OCI-LY1 (cell line): ENCODE measurements around the gene GBF1.

Experiments used
- H2AFZ ChIP-seq: fragments of 200-600 bp; sonication (generic), shearing (Covaris generic); 2 replicates; pipeline ENCODE4 v1.6.0; 2014; ENCODE audit warnings: antibody characterized with exemption, mild to moderate bottlenecking, low read length
- H3F3A ChIP-seq: fragments of 200-600 bp; sonication (generic), shearing (Covaris generic); 2 replicates; pipeline ENCODE4 v1.6.0; 2014; ENCODE audit warnings: mild to moderate bottlenecking, antibody characterized with exemption, low read length, moderate library complexity; ENCODE audit not compliant: insufficient read depth
- H3K27ac ChIP-seq: fragments of 200-600 bp; sonication (generic); 2 replicates; pipeline ENCODE4 v1.5.1; 2014; ENCODE audit warnings: low read length, mixed run types, mild to moderate bottlenecking, low read depth; ENCODE audit not compliant: poor library complexity, severe bottlenecking
- H3K27me3 ChIP-seq: fragments of 200-600 bp; sonication (generic); 2 replicates; pipeline ENCODE4 v1.6.0; 2014; ENCODE audit warnings: antibody characterized with exemption, mild to moderate bottlenecking, low read length, moderate library complexity; ENCODE audit not compliant: insufficient read depth
- H3K36me3 ChIP-seq: fragments of 200-600 bp; sonication (generic); 2 replicates; pipeline ENCODE4 v1.6.1; 2014; ENCODE audit warnings: mild to moderate bottlenecking, antibody characterized with exemption, low read length, moderate library complexity, mixed read lengths; ENCODE audit not compliant: insufficient read depth
- H3K4me1 ChIP-seq: fragments of 200-600 bp; sonication (generic); 2 replicates; pipeline ENCODE4 v1.5.1; 2014; ENCODE audit warnings: mild to moderate bottlenecking, low read length, moderate library complexity; ENCODE audit not compliant: insufficient read depth, severe bottlenecking
- H3K4me2 ChIP-seq: fragments of 200-600 bp; sonication (generic), shearing (Covaris generic); 2 replicates; pipeline ENCODE4 v1.6.1; 2014; ENCODE audit warnings: low read length
- H3K4me3 ChIP-seq: fragments of 200-600 bp; sonication (generic); 2 replicates; pipeline ENCODE4 v1.5.1; 2014; ENCODE audit warnings: low read length, low read depth, mild to moderate bottlenecking, mixed read lengths; ENCODE audit not compliant: poor library complexity, severe bottlenecking
- H3K79me2 ChIP-seq: fragments of 200-600 bp; shearing (Covaris generic); 2 replicates; pipeline ENCODE4 v1.6.1; 2016; ENCODE audit warnings: mixed run types, low read length, mixed read lengths; ENCODE audit not compliant: insufficient read depth
- H3K9ac ChIP-seq: fragments of 200-600 bp; sonication (generic), shearing (Covaris generic); 2 replicates; pipeline ENCODE4 v1.6.1; 2014; ENCODE audit warnings: mild to moderate bottlenecking, low read length, mixed read lengths
- H3K9me2 ChIP-seq: fragments of 200-600 bp; sonication (generic), shearing (Covaris generic); 2 replicates; pipeline ENCODE4 v1.6.1; 2014; ENCODE audit warnings: low read depth, mild to moderate bottlenecking, low read length, mixed read lengths
- H3K9me3 ChIP-seq: fragments of 200-600 bp; shearing (Covaris generic); 2 replicates; pipeline ENCODE4 v1.6.1; 2014; ENCODE audit warnings: low read length, mixed read lengths
- H4K20me1 ChIP-seq: fragments of 200-600 bp; sonication (generic), shearing (Covaris generic); 2 replicates; pipeline ENCODE4 v1.6.0; 2016; ENCODE audit warnings: mild to moderate bottlenecking, low read length; ENCODE audit not compliant: insufficient read depth
- EZH2 ChIP-seq: fragments of 200-600 bp; sonication (generic), shearing (Covaris generic); IDR thresholded peaks from 2 replicates; pipeline ENCODE4 v1.8.0; 2017; ENCODE audit warnings: borderline replicate concordance, mixed run types, mild to moderate bottlenecking, antibody characterized with exemption, low read length, moderate library complexity, mixed read lengths
- TF ChIP-seq, protein P1 (sequence below): fragments of 200-600 bp; sonication (generic), shearing (Covaris generic); IDR thresholded peaks from 2 replicates; pipeline ENCODE4 v1.5.1; 2017; ENCODE audit warnings: mild to moderate bottlenecking, antibody characterized with exemption, low read length, moderate library complexity, mixed read lengths

The GBF1 gene

DNA sequence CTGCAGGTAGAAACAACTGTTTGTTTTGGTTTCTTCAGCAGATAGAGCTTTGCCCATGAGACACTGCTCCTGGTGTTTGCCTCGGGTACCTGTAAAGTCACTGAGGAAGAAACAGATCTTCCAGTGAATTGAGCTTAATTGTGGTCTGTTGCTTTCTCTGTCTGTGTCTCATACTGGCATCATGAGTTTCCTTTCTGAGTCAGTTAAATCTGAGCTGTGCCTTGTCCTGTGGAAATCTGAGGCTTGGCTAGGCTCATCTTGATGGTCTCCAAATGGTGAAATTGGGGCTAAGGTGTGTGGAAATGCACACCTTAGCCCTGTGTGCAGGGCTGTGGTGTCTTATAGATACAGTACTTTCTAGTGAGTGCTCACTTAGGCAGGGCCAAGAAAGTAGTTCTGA, 67.4 kb downstream of the GBF1 start:
- H3K27me3 ChIP-seq, result no peaks in the 10 kb centered on the region
- no peaks in the 10 kb centered on the region for H4K20me1 ChIP-seq
- H2AFZ ChIP-seq, result no peak overlapping the region
- H3K9ac ChIP-seq, result no peak overlapping the region
- H3K4me3 ChIP-seq, result no peak overlapping the region
- TF ChIP-seq, protein P1, sequence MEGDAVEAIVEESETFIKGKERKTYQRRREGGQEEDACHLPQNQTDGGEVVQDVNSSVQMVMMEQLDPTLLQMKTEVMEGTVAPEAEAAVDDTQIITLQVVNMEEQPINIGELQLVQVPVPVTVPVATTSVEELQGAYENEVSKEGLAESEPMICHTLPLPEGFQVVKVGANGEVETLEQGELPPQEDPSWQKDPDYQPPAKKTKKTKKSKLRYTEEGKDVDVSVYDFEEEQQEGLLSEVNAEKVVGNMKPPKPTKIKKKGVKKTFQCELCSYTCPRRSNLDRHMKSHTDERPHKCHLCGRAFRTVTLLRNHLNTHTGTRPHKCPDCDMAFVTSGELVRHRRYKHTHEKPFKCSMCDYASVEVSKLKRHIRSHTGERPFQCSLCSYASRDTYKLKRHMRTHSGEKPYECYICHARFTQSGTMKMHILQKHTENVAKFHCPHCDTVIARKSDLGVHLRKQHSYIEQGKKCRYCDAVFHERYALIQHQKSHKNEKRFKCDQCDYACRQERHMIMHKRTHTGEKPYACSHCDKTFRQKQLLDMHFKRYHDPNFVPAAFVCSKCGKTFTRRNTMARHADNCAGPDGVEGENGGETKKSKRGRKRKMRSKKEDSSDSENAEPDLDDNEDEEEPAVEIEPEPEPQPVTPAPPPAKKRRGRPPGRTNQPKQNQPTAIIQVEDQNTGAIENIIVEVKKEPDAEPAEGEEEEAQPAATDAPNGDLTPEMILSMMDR, result no peak
- H3K27ac ChIP-seq, result no peak overlapping the region
- no peaks in the 10 kb centered on the region for H3K4me1 ChIP-seq
- no peaks in the 10 kb centered on the region for H3K9me2 ChIP-seq
- no peaks in the 10 kb centered on the region for H3F3A ChIP-seq
- no peaks in the 10 kb centered on the region for H3K36me3 ChIP-seq
- 0 out of 2 replicates have a peak, but pooled peaks cover 4% of the 10 kb centered on the region for H3K79me2 ChIP-seq
- no peak overlapping the region for H3K4me2 ChIP-seq
- no peaks in the 10 kb centered on the region for H3K9me3 ChIP-seq

DNA sequence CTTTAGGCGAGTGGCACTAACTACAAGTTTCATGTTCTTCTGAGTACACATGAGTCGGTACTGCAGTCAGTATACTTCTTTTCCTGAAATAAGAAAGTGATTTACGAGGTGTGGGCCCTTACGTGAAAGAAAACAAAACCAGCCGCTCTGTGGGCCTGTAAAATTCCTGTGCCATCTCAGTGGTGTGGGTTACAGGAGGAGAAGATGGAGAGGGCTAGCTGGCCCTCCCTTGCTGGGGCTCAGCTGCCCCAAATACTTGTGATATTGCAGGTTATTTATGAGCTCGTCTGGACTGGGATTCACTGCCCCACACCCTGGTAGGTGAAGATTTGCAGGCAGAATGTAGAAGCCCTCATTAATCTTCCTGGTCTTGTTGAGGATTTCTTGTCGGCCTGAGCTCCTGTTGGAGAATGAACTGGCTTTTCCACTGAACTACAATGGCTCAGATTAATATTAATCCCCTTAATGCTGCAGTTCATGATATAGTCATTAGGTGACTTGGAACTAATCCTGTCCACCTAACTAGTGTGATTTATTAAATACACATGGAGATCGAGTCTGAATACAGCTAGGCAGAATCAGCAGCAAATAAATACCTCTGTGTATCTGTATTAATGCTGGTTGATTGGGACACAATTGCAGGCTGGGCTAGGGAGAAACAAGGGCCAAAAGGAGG, 68.0 kb downstream of the GBF1 start:
- Histone ChIP-seq H3K4me2 (no peak overlapping the region), H2AFZ (no peak overlapping the region), H3K27ac (no peak overlapping the region), H3K9me3 (no peaks in the 10 kb centered on the region), H3K9me2 (no peaks in the 10 kb centered on the region), H3K36me3 (no peaks in the 10 kb centered on the region), H3K4me3 (no peak overlapping the region), H3F3A (no peaks in the 10 kb centered on the region), H4K20me1 (no peaks in the 10 kb centered on the region), H3K4me1 (no peaks in the 10 kb centered on the region), H3K27me3 (no peaks in the 10 kb centered on the region), H3K9ac (no peak overlapping the region), H3K79me2 (0 out of 2 replicates have a peak, but pooled peaks cover 4% of the 10 kb centered on the region)
- TF ChIP-seq, protein P1, result no peak
- no peak for TF ChIP-seq EZH2

DNA sequence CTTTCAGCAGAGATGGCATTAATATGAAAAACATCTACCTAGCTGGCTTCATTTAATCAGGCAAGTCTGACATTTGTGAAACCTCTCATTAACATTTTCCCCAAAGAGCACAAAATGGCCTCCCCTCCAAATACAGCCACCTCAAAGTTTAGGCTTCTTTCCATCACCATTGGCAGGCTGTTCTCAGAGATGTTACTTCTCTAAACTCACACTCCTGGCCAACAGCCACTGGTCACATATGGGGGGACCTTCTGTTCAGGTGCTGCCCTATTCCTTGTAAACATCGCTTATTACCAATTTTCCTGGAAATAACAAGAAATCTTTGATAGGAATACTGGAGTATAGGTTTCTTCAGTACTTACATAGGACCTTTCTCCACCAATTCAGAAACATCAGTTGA, 69.5 kb downstream of the GBF1 start:
- no peak overlapping the region for H3K4me2 ChIP-seq
- H3K27ac ChIP-seq, result no peak overlapping the region
- no peaks in the 10 kb centered on the region for H4K20me1 ChIP-seq
- no peaks in the 10 kb centered on the region for H3K27me3 ChIP-seq
- H3K36me3 ChIP-seq, result no peaks in the 10 kb centered on the region
- no peaks in the 10 kb centered on the region for H3K4me1 ChIP-seq
- no peaks in the 10 kb centered on the region for H3K9me2 ChIP-seq
- H3K79me2 ChIP-seq, result no peaks in the 10 kb centered on the region
- TF ChIP-seq, protein P1, result no peak
- TF ChIP-seq EZH2, result no peak
- no peak overlapping the region for H2AFZ ChIP-seq
- no peaks in the 10 kb centered on the region for H3K9me3 ChIP-seq
- no peaks in the 10 kb centered on the region for H3F3A ChIP-seq
- H3K4me3 ChIP-seq, result no peak overlapping the region
- H3K9ac ChIP-seq, result no peak overlapping the region
